ENCODE measurements around the gene CELA3B. TPM values are rescaled to one million over a fixed set of nuclear protein-coding genes. Genes with fewer than 3 reads are reported as not detected.

The CELA3B gene
- total RNA-seq, 3 donors from 2014 or later (not counting 1 experiment from before 2014, with no cell fraction given): not detected

DNA sequence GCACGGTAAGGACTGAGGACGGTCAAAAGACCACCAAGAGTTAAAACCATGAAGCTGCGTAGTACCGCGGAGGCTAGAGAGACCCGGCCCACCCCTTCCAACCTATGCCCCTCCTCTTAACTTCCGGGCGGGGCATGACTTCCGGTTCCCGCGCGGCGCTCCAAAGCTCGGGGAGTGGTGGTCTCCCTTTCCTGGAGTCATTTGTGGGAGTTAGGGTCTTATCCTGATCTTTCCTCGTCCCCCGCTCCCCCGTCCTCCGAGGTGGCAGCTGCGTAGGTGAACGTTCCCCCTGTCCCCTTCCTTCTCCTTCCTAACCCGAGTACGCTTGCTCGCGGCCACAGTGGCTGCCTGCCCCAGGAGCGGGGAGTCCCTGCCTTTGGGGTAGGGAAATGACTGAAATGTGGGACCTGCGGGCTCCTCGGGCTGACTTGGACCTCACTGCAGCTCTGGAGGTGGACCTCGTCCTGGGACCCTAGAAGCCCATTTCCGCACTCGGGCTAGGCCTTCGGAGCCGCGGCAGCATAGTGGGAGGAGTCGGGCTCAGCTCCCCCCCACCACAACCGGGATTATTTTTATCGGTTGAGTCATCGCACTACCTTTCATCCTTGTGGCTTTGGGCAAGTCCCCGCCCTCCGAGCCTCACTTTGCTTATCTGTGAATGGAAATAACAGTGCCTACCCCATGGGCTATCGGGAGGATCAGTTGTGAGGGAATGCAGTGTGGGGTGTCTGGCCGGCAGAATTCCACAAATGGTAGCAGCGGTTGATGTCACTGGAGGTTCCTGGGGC is 48.7 kb downstream of the CELA3B start:
- Histone ChIP-seq H3K4me1 (ENCODE audit: control insufficient read depth, insufficient read depth, low read length) (peaks cover 28% of the 10 kb centered on the region), H3K27ac (ENCODE audit: low read length) (peak overlapping the region; percentile 85), H3K27me3 (ENCODE audit: control insufficient read depth, insufficient read depth, low read length) (no peaks in the 10 kb centered on the region), H3K4me3 (ENCODE audit: low read length) (peak overlapping the region; percentile 59), H3K36me3 (ENCODE audit: control insufficient read depth, insufficient read depth, low read length) (peaks cover 2% of the 10 kb centered on the region), H3K9me3 (ENCODE audit: control insufficient read depth, insufficient read depth, low read length) (no peaks in the 10 kb centered on the region)
- DNase-seq: peak; percentile 80 to 94
- peaks cover 36 to 38% of the 10 kb centered on the region in 2 donors for H3K4me1 Mint-ChIP-seq
- intact Hi-C loops (cut with micrococcal nuclease): loop anchor here (1.0 to 10.0 kb wide), 4 partner anchors 14 to 691 kb away; partner anchors contain the start of genes CDC42 and USP48
- TF ChIP-seq, protein P1, sequence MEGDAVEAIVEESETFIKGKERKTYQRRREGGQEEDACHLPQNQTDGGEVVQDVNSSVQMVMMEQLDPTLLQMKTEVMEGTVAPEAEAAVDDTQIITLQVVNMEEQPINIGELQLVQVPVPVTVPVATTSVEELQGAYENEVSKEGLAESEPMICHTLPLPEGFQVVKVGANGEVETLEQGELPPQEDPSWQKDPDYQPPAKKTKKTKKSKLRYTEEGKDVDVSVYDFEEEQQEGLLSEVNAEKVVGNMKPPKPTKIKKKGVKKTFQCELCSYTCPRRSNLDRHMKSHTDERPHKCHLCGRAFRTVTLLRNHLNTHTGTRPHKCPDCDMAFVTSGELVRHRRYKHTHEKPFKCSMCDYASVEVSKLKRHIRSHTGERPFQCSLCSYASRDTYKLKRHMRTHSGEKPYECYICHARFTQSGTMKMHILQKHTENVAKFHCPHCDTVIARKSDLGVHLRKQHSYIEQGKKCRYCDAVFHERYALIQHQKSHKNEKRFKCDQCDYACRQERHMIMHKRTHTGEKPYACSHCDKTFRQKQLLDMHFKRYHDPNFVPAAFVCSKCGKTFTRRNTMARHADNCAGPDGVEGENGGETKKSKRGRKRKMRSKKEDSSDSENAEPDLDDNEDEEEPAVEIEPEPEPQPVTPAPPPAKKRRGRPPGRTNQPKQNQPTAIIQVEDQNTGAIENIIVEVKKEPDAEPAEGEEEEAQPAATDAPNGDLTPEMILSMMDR (IDR thresholded peaks at IDR 0.05): no peak
- peak overlapping the region; percentile 91 for H3K4me3 Mint-ChIP-seq
- H3K36me3 Mint-ChIP-seq: no peaks in the 10 kb centered on the region
- 0% methylated on average over 30 of the region's 42 CpGs for WGBS (ENCODE audit: insufficient coverage)
- ATAC-seq: peak; percentile 71 to 88 (median 82)
- H3K9me3 Mint-ChIP-seq: no peaks in the 10 kb centered on the region
- H3K27ac Mint-ChIP-seq: peak overlapping the region; percentile 95 to 97
- no peaks in the 10 kb centered on the region for H3K27me3 Mint-ChIP-seq (ENCODE audit: low read depth in 2 of 2)

DNA sequence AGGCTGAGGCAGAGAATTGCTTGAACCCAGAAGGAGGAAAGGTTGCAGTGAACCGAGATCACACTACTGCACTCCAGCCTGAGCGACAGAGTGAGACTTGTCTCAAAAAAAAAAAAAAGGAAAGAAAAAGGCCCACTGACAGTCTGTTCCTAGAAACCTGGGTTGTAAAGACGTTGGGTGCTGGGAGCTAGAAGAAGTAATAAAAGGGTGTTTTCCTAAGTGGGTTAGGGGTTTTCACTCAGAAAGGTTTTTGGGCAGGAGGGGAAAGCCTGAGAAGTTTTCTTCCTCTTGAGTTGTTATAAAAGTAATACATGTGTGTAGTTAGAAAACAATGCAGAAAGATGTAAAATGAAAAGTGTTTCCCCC is 50.1 kb downstream of the CELA3B start:
- H3K27me3 Mint-ChIP-seq (ENCODE audit: low read depth in 2 of 2): no peaks in the 10 kb centered on the region
- Histone ChIP-seq H3K4me3 (ENCODE audit: low read length) (no peak overlapping the region), H3K27ac (ENCODE audit: low read length) (peak overlapping the region; percentile 85), H3K27me3 (ENCODE audit: control insufficient read depth, insufficient read depth, low read length) (no peaks in the 10 kb centered on the region), H3K36me3 (ENCODE audit: control insufficient read depth, insufficient read depth, low read length) (peaks cover 4% of the 10 kb centered on the region), H3K9me3 (ENCODE audit: control insufficient read depth, insufficient read depth, low read length) (no peaks in the 10 kb centered on the region), H3K4me1 (ENCODE audit: control insufficient read depth, insufficient read depth, low read length) (peaks cover 28% of the 10 kb centered on the region)
- TF ChIP-seq, protein P1 (IDR thresholded peaks at IDR 0.05): no peak
- ATAC-seq (no peak), DNase-seq (peak in 1 of 2 donors; percentile 59)
- 56% methylated on average over 3 of the region's 3 CpGs for WGBS (ENCODE audit: insufficient coverage)
- intact Hi-C loops (cut with micrococcal nuclease): loop anchor here (10.0 kb wide), 1 partner anchor 692 kb away; no protein-coding TSS in a partner anchor
- H3K4me1 Mint-ChIP-seq: peaks cover 38 to 41% of the 10 kb centered on the region in 2 donors
- no peak overlapping the region for H3K4me3 Mint-ChIP-seq
- H3K27ac Mint-ChIP-seq: peak overlapping the region; percentile 95 to 97
- no peaks in the 10 kb centered on the region for H3K36me3 Mint-ChIP-seq
- no peaks in the 10 kb centered on the region for H3K9me3 Mint-ChIP-seq

DNA sequence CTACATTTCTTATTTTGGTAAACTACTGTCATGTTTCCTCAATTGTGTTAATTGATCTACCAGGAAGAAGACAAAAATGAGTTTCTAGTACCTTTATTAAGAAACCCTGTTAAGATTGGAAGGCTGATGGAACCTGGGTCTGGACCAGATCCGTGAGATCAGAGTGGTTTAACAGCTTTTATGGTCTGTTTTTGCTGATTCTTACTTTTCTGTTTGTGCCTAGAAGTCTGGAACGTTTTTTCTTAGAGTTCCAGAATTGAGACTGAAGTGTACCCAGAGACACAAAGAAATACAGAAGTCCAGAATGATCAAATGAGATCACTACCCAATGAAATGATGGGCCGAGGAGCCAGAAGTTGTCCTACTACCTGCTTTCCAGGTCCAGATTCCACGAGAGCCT is 53.2 kb downstream of the CELA3B start:
- Mint-ChIP-seq H3K4me3 (no peak overlapping the region), H3K36me3 (no peaks in the 10 kb centered on the region), H3K9me3 (no peaks in the 10 kb centered on the region), H3K4me1 (peaks cover 20 to 22% of the 10 kb centered on the region in 2 donors), H3K27ac (no peak overlapping the region), H3K27me3 (ENCODE audit: low read depth in 2 of 2) (no peaks in the 10 kb centered on the region)
- peaks cover 4% of the 10 kb centered on the region for H3K36me3 ChIP-seq (ENCODE audit: control insufficient read depth, insufficient read depth, low read length)
- 95% methylated on average over 4 of the region's 4 CpGs for WGBS (ENCODE audit: insufficient coverage)
- DNase-seq (no peak), ATAC-seq (no peak)
- TF ChIP-seq, protein P1 (IDR thresholded peaks at IDR 0.05): no peak
- H3K4me3 ChIP-seq (ENCODE audit: low read length): no peak overlapping the region
- H3K9me3 ChIP-seq (ENCODE audit: control insufficient read depth, insufficient read depth, low read length): no peaks in the 10 kb centered on the region
- H3K27ac ChIP-seq (ENCODE audit: low read length): no peak overlapping the region
- no peaks in the 10 kb centered on the region for H3K27me3 ChIP-seq (ENCODE audit: control insufficient read depth, insufficient read depth, low read length)
- peaks cover 11% of the 10 kb centered on the region for H3K4me1 ChIP-seq (ENCODE audit: control insufficient read depth, insufficient read depth, low read length)
- intact Hi-C loops (cut with micrococcal nuclease): no loop called here
